ENCODE measurements around the gene PRR16.

Gene PRR16

DNA sequence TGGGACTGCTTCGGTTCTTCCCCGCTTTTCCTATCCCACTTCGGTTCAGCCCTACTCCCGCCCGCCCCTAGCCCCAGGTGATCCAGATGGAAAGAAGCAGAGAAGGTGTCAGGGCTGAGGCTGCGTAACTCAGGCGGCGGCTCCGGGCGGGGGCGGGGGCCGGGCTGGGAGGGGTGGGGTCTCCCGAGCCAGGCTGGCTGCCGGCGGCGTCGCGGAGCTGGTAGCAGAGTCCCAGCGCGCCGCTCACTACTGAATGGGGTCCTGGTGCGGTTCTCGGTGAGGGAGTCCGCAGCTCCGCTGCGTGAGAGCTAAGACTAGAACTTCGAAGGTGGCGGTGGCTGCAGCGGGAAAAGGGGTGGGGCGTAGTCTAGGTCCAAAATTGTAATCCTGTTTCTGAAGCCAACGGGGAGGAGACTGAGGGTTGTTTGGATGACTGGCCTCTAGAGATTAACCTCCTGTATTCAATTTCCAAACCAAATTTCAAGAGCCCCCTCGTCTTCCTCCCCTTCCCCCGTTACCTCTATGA, 1.4 kb downstream of the PRR16 start:
- no peak for TF ChIP-seq CTCF (IDR thresholded peaks at IDR 0.05; ENCODE audit: poor library complexity, severe bottlenecking)
- H3K27ac ChIP-seq (ENCODE audit: poor library complexity, severe bottlenecking), result no peak overlapping the region
- H3K4me1 ChIP-seq (ENCODE audit: insufficient read depth, poor library complexity, severe bottlenecking), result no peaks in the 10 kb centered on the region
- no peaks in the 10 kb centered on the region for H3K27me3 ChIP-seq (ENCODE audit: insufficient read depth, poor library complexity, severe bottlenecking)
- H3K9me3 ChIP-seq (ENCODE audit: severe bottlenecking), result no peaks in the 10 kb centered on the region
- peak overlapping the region; percentile 42 for H3K4me3 ChIP-seq (ENCODE audit: severe bottlenecking)
- no peaks in the 10 kb centered on the region for H3K36me3 ChIP-seq (ENCODE audit: low read depth)
- DNase-seq (ENCODE audit: low spot score) (peak; percentile 62), ATAC-seq (ENCODE audit: low read depth) (peak; percentile 48)

GRCh38 chr5:120466341-120467006, 2.4 kb downstream of the PRR16 start:
- no peak for TF ChIP-seq CTCF (IDR thresholded peaks at IDR 0.05; ENCODE audit: poor library complexity, severe bottlenecking)
- Histone ChIP-seq H3K4me3 (ENCODE audit: severe bottlenecking) (no peak overlapping the region), H3K27me3 (ENCODE audit: insufficient read depth, poor library complexity, severe bottlenecking) (no peaks in the 10 kb centered on the region), H3K36me3 (ENCODE audit: low read depth) (no peaks in the 10 kb centered on the region), H3K9me3 (ENCODE audit: severe bottlenecking) (no peaks in the 10 kb centered on the region), H3K27ac (ENCODE audit: poor library complexity, severe bottlenecking) (no peak overlapping the region), H3K4me1 (ENCODE audit: insufficient read depth, poor library complexity, severe bottlenecking) (no peaks in the 10 kb centered on the region)
- DNase-seq (ENCODE audit: low spot score) (no peak), ATAC-seq (ENCODE audit: low read depth) (no peak)

- ATAC-seq (ENCODE audit: low read depth) (no peak), DNase-seq (ENCODE audit: low spot score) (no peak)
These were observed 7.9 kb downstream of the PRR16 start for GRCh38 chr5:120471971-120472370.

DNA sequence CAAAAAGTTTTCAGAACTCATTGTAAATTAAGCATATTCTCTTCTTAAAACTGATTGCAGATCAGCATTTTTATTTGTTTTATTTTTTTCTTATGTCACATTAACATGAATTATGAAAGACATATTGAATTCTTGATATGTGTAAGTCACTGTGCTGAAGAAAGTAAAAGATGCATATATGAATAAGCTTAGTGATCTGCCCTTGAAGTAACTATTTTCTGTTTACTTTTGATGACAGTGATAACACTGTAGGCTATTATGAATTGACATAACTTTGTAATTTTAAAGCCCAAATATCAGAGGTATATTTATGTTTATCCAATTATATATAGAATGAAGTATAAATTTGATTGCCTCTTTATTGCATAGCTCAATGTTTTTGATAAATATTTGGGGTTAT, 8.8 kb downstream of the PRR16 start:
- Histone ChIP-seq H3K4me3 (ENCODE audit: severe bottlenecking) (no peak overlapping the region), H3K27me3 (ENCODE audit: insufficient read depth, poor library complexity, severe bottlenecking) (no peaks in the 10 kb centered on the region), H3K4me1 (ENCODE audit: insufficient read depth, poor library complexity, severe bottlenecking) (no peaks in the 10 kb centered on the region), H3K27ac (ENCODE audit: poor library complexity, severe bottlenecking) (no peak overlapping the region), H3K36me3 (ENCODE audit: low read depth) (no peaks in the 10 kb centered on the region), H3K9me3 (ENCODE audit: severe bottlenecking) (no peaks in the 10 kb centered on the region)
- no peak for TF ChIP-seq CTCF (IDR thresholded peaks at IDR 0.05; ENCODE audit: poor library complexity, severe bottlenecking)
- no peak for ATAC-seq (ENCODE audit: low read depth)
- DNase-seq (ENCODE audit: low spot score), result no peak

More at GRCh38 chr5:120471971-120472370, 7.9 kb downstream of the PRR16 start:
- no peak overlapping the region for H3K4me3 ChIP-seq (ENCODE audit: severe bottlenecking)
- no peak overlapping the region for H3K27ac ChIP-seq (ENCODE audit: poor library complexity, severe bottlenecking)
- no peaks in the 10 kb centered on the region for H3K9me3 ChIP-seq (ENCODE audit: severe bottlenecking)
- H3K36me3 ChIP-seq (ENCODE audit: low read depth), result no peaks in the 10 kb centered on the region
- TF ChIP-seq CTCF (IDR thresholded peaks at IDR 0.05; ENCODE audit: poor library complexity, severe bottlenecking), result no peak
- no peaks in the 10 kb centered on the region for H3K4me1 ChIP-seq (ENCODE audit: insufficient read depth, poor library complexity, severe bottlenecking)
- H3K27me3 ChIP-seq (ENCODE audit: insufficient read depth, poor library complexity, severe bottlenecking), result no peaks in the 10 kb centered on the region

GRCh38 chr5:120473332-120473731, 9.2 kb downstream of the PRR16 start:
- Histone ChIP-seq H3K36me3 (ENCODE audit: low read depth) (no peaks in the 10 kb centered on the region), H3K9me3 (ENCODE audit: severe bottlenecking) (no peaks in the 10 kb centered on the region), H3K4me3 (ENCODE audit: severe bottlenecking) (no peak overlapping the region), H3K4me1 (ENCODE audit: insufficient read depth, poor library complexity, severe bottlenecking) (no peaks in the 10 kb centered on the region), H3K27me3 (ENCODE audit: insufficient read depth, poor library complexity, severe bottlenecking) (no peaks in the 10 kb centered on the region), H3K27ac (ENCODE audit: poor library complexity, severe bottlenecking) (no peak overlapping the region)
- DNase-seq (ENCODE audit: low spot score), result no peak
- no peak for TF ChIP-seq CTCF (IDR thresholded peaks at IDR 0.05; ENCODE audit: poor library complexity, severe bottlenecking)
- ATAC-seq (ENCODE audit: low read depth), result 0 out of 3 replicates have a peak, but pooled peaks have one; percentile 41

Measured in RWPE2 (cell line).